HepG2 (cell line): ENCODE data around the gene ADGRL1. TPM values are rescaled to one million over a fixed set of nuclear protein-coding genes. Genes with fewer than 3 reads are reported as not detected.

Source experiments
- ATF7 ChIP-seq, 2 experiments: fragments of 450-650 bp in 1 of 2; sonication (generic) in 1 of 2; formaldehyde crosslinking in 1 of 2; IDR thresholded peaks; 2 replicates each; pipeline versions ENCODE4 v1.4.0 to v1.6.1; 2016 to 2020; ENCODE audit warnings: antibody characterized with exemption in 1 of 2, mild to moderate bottlenecking in 1 of 2, missing genetic modification reagents in 1 of 2
- GPN1 ChIP-seq: sonication (generic); formaldehyde crosslinking; IDR thresholded peaks from 2 replicates; pipeline ENCODE4 v1.5.1; 2020; ENCODE audit warnings: missing genetic modification reagents, borderline replicate concordance
- HINFP ChIP-seq: sonication (generic); formaldehyde crosslinking; IDR thresholded peaks from 2 replicates; pipeline ENCODE4 v1.4.0; 2020; ENCODE audit warnings: low read depth, mild to moderate bottlenecking, missing genetic modification reagents
- HOXA9 ChIP-seq: sonication (generic); formaldehyde crosslinking; IDR thresholded peaks from 2 replicates; pipeline ENCODE4 v1.8.1; 2022; ENCODE audit warnings: missing genetic modification reagents, mild to moderate bottlenecking, moderate library complexity, borderline replicate concordance
- MED8 ChIP-seq: sonication (generic); formaldehyde crosslinking; IDR thresholded peaks from 2 replicates; pipeline ENCODE4 v1.8.1; 2023; ENCODE audit warnings: mild to moderate bottlenecking, missing genetic modification reagents; ENCODE audit not compliant: insufficient replicate concordance
- NAIF1 ChIP-seq: sonication (generic); formaldehyde crosslinking; IDR thresholded peaks from 2 replicates; pipeline ENCODE4 v1.5.0; 2020; ENCODE audit warnings: mild to moderate bottlenecking, missing genetic modification reagents, borderline replicate concordance
- NKX3-1 ChIP-seq: sonication (generic); formaldehyde crosslinking; IDR thresholded peaks from 2 replicates; pipeline ENCODE4 v1.5.0; 2020; ENCODE audit warnings: missing genetic modification reagents
- RAD21 ChIP-seq: fragments of 450-650 bp; formaldehyde crosslinking; IDR thresholded peaks from 2 replicates; pipeline ENCODE4 v1.5.0; 2020; ENCODE audit warnings: mild to moderate bottlenecking
- SKIL ChIP-seq: sonication (generic); formaldehyde crosslinking; IDR thresholded peaks from 2 replicates; pipeline ENCODE4 v1.8.0; 2022; ENCODE audit warnings: missing genetic modification reagents, mild to moderate bottlenecking, moderate library complexity, borderline replicate concordance
- TERF1 ChIP-seq: sonication (generic); formaldehyde crosslinking; IDR thresholded peaks from 2 replicates; pipeline ENCODE4 v1.8.0; 2022; ENCODE audit warnings: mild to moderate bottlenecking, missing genetic modification reagents, moderate library complexity
- ZGPAT ChIP-seq: IDR thresholded peaks from 2 replicates; pipeline ENCODE4 v1.6.1; 2016; ENCODE audit warnings: mild to moderate bottlenecking
- ZNF142 ChIP-seq: sonication (generic); formaldehyde crosslinking; IDR thresholded peaks from 2 replicates; pipeline ENCODE4 v1.4.0; 2020; ENCODE audit warnings: missing genetic modification reagents
- ZNF331 ChIP-seq: sonication (generic); formaldehyde crosslinking; IDR thresholded peaks from 2 replicates; pipeline ENCODE4 v1.4.0; 2020; ENCODE audit warnings: missing genetic modification reagents
- ZNF589 ChIP-seq: sonication (generic); formaldehyde crosslinking; conservative IDR thresholded peaks from 2 replicates; pipeline ENCODE4 v1.8.0; 2022; ENCODE audit warnings: mild to moderate bottlenecking, moderate library complexity, missing genetic modification reagents
- ZNF709 ChIP-seq: sonication (generic); formaldehyde crosslinking; IDR thresholded peaks from 2 replicates; pipeline ENCODE4 v1.5.0; 2020; ENCODE audit warnings: mild to moderate bottlenecking, missing genetic modification reagents
- polyA plus RNA-seq, 8 experiments: library from polyadenylated mRNA; depleted of rRNA in 3 of 8; stranded (reverse) in 7 of 8; unstranded in 1 of 8; fragments of >200 nt; fragmentation: Illumina TruSeq in 4 of 8; extraction: Trizol in 4 of 8; gene quantifications; 2 replicates each; pipeline versions ENCODE4 v1.2.1 to v1.2.3, GENCODE V29; 2011 to 2016; ENCODE audit warnings: low read depth in 4 of 8, missing spikeins in 1 of 8, mixed read lengths in 1 of 8; ENCODE audit not compliant: insufficient read depth in 1 of 8
- total RNA-seq, 5 experiments: library from RNA; depleted of rRNA; stranded (reverse); fragments of >200 nt; fragmentation: Illumina TruSeq; extraction: Trizol; gene quantifications; 2 replicates each; pipeline ENCODE4 v1.2.3, GENCODE V29; 2016; ENCODE audit warnings: low read depth in 1 of 5

The ADGRL1 gene
- total and polyA plus RNA-seq, 2 of the 13 experiments (the other 11 are each of a cell fraction or from before 2014, with no cell fraction given): 0.49 to 1.7 TPM

- TF ChIP-seq ZNF709 (CRISPR knock-in tag) (peak; percentile 76), HINFP (CRISPR knock-in tag) (no peak), NKX3-1 (CRISPR knock-in tag) (peak; percentile 67; the same call in 1 of the 2 replicates), ZNF331 (CRISPR knock-in tag) (peak; percentile 26; the same call in 1 of the 2 replicates), SKIL (CRISPR knock-in tag) (peak; percentile 71), MED8 (peak; percentile 31), ATF7 (IDR thresholded peaks at IDR 0.05) (no peak), ATF7 (CRISPR knock-in tag; IDR thresholded peaks at IDR 0.05) (no peak), RAD21 (CRISPR knock-in tag) (peak; percentile 89), ZNF142 (CRISPR knock-in tag) (no peak; the same call in 1 of the 2 replicates), TERF1 (CRISPR knock-in tag) (no peak), HOXA9 (peak; percentile 95), NAIF1 (0 out of 2 replicates have a peak, but pooled peaks have one; percentile 28), GPN1 (no peak), ZNF589 (CRISPR knock-in tag) (peak; percentile 90), ZGPAT (CRISPR knock-in tag) (peak; percentile 92)
Observed at GRCh38 chr19:14136509-14137281, 69.3 kb downstream of the ADGRL1 start, which contains the start of gene ASF1B (continued).
